Coronary artery (tissue), 2 donors: ENCODE measurements around the gene SH3RF1.

Experiments used
- DNase-seq: peaks from one replicate; pipeline ENCODE4 v3.0.0-alpha.2; 2017; ENCODE audit warnings: low spot score
- H3K27ac ChIP-seq, 2 donors: fragments of 200-600 bp; sonication (generic); one replicate each; pipeline ENCODE4 v1.5.1; 2016 to 2019
- H3K4me3 ChIP-seq: fragments of 200-600 bp; sonication (generic); 2 replicates; pipeline ENCODE4 v1.5.1; 2016; ENCODE audit warnings: mild to moderate bottlenecking, moderate library complexity
- CTCF ChIP-seq: fragments of 200-600 bp; sonication (generic); IDR thresholded peaks from one replicate; pipeline ENCODE4 v1.5.1; 2019; ENCODE audit warnings: antibody characterized with exemption

SH3RF1 gene

GRCh38 chr4:169163947-169164668 lies 106.6 kb downstream of the SH3RF1 start:
- DNase-seq: no peak
- Histone ChIP-seq H3K4me3 (no peak overlapping the region), H3K27ac (no peak overlapping the region)
- no peak for TF ChIP-seq CTCF

DNA sequence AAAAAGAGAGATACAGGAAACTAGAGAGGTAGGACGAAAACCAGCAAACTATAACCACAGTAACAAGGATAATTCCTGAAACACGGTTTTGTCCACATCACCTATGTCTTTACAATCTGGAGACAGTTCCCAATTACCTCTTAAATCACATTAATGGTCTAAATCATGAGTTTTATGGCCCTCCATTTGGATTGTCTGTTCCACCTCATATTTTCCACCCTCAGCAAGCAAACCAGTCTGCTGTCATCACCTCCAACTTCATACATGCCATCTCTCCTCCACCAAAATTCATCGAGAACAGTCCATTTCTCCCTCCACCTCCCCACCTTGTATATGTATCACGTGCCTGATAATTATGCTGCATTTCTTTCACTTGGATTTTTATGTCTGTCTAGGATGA lies 107.3 kb downstream of the SH3RF1 start:
- no peak for TF ChIP-seq CTCF

GRCh38 chr4:169160825-169161224 lies 109.9 kb downstream of the SH3RF1 start:
- no peak for TF ChIP-seq CTCF
- no peak for DNase-seq
- Histone ChIP-seq H3K4me3 (no peak overlapping the region), H3K27ac (no peak overlapping the region)

More for the DNA sequence above, 107.3 kb downstream of the SH3RF1 start:
- Histone ChIP-seq H3K4me3 (no peak overlapping the region), H3K27ac (no peak overlapping the region)
- no peak for DNase-seq

DNA sequence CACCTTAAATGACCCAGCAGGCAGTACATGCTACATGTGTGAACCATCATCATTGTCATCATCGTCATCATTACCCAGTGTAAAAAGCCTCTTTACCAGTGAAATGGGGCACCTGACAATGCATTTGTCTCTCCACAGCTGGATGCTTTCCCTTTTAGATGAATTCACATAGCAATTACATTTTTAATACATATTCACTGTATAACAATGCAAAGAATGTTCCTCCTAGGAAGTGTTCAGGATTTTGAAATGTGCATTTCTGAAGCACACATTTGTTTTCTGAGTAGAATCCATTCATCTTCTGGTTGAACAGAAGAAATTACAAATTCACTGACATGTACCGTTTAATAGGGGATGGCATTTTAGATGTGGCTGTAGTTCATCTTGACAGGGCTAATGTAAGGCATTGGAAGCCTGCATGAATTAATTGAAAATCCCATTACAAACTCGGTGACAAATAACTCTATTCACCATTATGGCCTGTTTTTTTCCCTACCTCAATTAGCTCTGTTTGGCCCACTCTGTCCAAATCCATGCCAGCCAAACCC lies 111.1 kb downstream of the SH3RF1 start:
- no peak overlapping the region for H3K27ac ChIP-seq
- no peak overlapping the region for H3K4me3 ChIP-seq
- TF ChIP-seq CTCF: no peak
- no peak for DNase-seq

GRCh38 chr4:169158861-169159260 lies 111.9 kb downstream of the SH3RF1 start:
- no peak for DNase-seq
- no peak overlapping the region for H3K4me3 ChIP-seq
- TF ChIP-seq CTCF: no peak
- H3K27ac ChIP-seq: no peak overlapping the region

- Histone ChIP-seq H3K27ac (no peak overlapping the region), H3K4me3 (no peak overlapping the region)
- DNase-seq: no peak
- no peak for TF ChIP-seq CTCF
Measured at GRCh38 chr4:169158046-169158445, 112.7 kb downstream of the SH3RF1 start.

DNA sequence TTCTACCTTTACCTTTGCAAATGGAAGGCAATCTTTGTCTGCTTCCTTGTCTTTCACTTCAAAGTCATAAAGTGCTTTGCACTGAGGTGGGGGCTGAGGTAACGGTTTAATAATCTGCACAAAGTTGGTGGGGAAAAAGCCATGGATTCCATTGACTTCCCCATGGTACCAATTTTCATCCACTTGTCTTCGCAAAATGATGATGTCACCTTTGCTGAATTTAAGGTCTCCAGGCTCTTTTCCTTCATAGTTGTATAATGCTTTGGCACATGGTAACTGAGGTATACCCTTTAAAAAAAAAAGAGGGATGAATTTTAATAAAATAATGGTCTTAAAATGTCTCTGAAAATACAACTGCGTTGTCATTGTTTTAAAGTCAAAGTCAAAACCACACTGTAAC lies 114.4 kb downstream of the SH3RF1 start:
- no peak for DNase-seq
- H3K27ac ChIP-seq: no peak overlapping the region
- no peak for TF ChIP-seq CTCF
- no peak overlapping the region for H3K4me3 ChIP-seq
